ENCODE data around the gene MSL1.

Gene MSL1

DNA sequence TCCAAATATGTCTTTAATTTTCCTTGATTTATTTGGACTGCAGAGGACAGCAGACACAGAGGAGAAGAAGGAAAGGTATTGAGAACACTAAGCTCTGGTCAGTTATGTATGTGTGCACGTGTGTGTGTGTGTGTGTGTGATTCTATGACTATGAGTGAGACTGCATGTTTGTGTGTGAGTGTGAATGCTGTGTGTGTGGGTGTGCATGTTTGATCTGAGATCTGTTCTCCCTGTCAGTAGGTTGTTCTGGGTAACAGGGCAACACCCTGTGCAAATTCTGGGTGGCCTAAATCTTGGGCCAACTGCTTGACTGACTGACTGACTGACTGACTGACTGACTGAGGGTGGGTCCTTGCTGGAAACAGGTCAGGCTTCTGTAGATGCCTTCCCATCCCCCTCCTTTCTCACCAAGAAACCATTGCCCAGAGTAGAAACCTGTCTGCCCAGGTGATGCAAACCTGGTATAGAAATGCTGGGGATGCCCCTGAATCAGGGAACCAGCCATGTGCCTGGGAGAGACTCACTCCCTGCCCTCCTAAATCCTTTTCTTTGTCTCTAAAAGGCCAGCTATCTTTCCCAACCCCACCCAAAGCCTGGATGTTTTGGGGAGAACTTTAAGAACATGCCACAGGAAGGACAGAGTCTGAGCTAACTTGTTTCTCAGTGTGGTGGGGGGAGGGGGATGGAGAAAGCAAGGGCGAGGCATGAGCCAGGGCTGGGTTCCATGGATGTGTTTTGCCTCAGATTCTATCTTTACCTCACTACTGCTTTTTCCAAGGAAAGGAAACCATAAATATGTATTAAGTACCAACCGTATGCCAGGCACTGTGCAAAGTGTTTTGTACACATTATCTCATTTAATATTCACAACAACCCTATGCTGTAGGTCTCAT, 16.9 kb upstream of the MSL1 start:
- DNase-seq (ENCODE audit: low read depth): no peak

DNA sequence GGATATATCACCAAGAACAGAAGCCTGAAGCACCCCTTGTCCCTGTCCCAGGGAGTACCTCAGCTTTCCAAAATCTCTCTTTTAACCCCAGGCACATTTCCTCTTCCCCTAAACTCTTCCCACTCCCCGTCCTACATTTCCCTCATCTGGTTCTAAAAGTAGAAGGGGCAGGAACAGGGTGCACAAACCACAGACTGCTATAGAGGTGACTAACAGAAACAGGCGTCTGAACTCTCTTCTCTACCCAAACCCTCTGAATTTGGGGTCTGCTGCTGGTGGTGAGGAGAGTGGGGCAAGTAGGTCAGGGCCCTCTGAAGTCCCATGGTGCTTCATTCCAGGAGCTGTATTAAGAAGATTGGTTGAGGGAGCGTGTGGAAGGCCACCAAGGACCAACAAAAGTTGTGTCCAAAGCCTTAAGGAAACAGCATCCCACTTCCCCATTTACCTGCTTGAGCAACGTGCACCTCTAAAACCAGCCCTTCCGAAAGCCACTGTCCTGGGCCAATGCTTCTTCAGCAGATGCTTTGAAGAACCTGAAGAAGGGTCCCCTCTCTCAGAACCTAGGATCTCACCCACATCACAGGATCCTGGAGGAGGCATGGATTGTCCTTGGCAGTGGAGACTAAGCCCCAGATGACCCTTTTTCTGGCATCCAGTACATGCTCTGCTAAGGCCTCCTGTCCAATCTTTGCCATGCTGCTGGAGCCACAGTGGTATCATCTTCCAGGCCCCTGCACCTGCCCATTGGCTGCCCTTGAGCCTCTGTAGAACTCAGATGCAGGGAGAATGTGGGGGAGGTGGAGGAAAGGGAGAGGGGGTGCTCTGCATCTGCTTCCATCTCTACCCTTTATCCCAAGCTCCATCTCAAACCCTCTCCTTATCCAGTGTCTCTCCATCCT, 15.7 kb upstream of the MSL1 start:
- DNase-seq (ENCODE audit: low read depth): no peak

DNA sequence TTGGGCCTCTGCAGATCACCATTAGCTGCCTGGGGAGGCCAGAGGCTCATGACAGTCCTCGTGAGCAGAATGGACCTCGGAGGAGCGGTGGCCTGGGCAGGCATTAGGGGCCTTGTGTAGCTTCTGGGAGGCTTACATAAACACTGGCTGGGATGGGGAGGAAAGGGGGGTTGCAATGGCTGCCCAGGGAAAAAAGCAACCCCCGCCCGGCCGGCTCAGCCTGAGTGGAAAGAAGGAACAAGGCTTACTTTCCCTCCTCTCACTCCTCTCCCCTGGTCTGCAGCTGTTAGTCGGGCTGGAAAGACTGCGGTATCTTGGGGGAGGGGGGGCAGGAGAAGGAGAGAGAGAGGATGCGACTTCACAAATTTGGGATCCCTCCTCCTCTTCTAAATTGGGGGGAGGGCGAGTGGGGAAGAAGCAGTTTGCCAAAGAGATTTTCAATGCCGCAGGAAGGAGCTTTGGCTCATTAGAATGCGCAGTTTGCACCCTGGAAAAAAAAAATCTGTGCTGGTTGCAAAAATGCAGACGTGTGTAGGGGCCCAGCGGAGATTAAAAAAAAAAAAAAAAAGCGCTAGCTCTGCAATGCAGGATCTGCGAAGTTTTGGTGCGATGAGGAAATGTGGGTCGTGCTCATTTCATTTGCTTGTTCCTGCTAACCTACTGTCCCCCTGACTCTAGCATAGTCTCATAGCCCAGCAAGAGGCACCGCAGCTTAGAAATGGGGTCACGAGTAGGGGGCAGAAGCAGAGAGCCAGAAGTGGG, 14.8 kb upstream of the MSL1 start:
- DNase-seq (ENCODE audit: low read depth): no peak

DNA sequence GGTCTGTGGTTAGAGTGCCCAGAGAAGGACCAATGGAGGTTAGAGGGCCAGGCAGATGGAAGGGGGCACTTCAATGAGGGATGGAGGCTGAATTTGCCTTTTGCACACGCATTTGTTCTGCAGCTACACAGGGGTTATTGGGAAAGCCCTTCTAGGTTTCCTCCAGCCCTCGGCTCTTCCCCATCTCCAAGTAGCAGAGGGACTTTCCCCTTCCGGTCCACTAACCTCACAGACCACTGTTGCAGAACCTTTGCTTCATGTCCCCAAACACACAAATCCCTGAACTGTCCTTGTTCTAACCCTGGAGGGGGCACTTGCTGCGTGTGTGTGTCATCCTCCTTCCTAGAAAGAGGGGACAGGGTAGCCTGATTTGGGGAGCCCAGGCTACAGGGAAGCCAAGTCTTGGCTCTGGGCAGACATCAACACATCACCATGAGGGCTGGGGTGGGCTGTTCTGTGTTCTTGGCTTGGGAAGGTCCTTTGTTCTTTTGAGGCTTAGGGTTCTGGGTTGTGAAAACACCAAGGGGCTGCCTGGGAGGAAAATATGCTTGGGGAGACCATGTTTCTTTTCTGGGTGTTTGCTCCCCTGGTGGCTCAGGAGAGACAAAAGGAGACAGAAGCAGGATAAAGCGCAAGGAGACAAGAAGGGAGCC, 14.1 kb upstream of the MSL1 start:
- DNase-seq (ENCODE audit: low read depth): no peak

GRCh38 chr17:40108970-40109824, 12.6 kb upstream of the MSL1 start:
- no peak for DNase-seq (ENCODE audit: low read depth)

- no peak for DNase-seq (ENCODE audit: low read depth)
Observed at GRCh38 chr17:40110026-40110845, 11.5 kb upstream of the MSL1 start.

GRCh38 chr17:40111221-40112128, 10.3 kb upstream of the MSL1 start:
- DNase-seq (ENCODE audit: low read depth): peak; percentile 48

DNA sequence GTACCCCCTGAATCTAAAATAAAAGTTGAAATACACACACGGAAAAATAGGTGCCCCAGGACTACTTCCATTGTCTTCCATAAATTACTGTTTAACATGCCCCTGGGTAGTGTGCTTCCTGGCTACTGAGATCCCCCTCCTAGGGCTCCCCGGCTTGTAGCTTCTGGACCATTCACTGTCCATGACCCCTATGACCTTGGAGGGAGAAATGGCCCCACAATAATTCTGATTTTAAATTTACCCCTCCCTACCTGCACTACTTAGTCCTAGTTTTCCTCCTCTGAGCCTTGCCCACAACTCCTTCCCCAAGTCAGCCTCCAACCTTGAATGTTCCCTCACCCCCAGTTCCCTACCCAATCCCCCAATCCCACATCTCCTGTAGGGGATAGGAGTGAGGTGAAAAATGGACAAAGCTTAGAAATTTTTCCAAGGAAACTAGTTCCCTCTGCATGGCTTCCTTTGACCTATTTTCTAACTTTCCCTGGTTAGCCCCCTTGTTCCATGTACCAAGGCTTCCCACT, 9.5 kb upstream of the MSL1 start:
- no peak for DNase-seq (ENCODE audit: low read depth)

DNA sequence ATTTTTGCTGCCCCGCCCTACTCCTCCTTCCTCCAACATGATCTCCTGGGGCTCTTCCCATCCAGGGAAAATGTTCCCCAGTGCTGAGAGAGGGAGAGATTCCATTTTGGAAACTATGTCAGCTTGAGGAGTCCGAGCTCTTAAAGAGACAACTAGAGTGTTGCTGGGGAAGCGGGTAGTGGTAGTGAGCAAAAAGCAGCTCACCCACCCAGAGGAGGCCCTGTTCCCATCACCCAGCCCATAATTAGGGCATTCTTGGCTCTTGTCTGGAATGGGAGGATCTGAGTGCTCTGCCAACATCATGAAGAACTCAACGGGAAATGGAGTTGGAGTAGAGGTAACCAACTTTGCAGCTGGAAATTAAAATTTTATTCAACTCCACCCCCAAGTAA, 9.1 kb upstream of the MSL1 start:
- DNase-seq (ENCODE audit: low read depth): no peak

- peak; percentile 89 for DNase-seq (ENCODE audit: low read depth)
Observed at GRCh38 chr17:40113110-40113906, 8.5 kb upstream of the MSL1 start.

DNA sequence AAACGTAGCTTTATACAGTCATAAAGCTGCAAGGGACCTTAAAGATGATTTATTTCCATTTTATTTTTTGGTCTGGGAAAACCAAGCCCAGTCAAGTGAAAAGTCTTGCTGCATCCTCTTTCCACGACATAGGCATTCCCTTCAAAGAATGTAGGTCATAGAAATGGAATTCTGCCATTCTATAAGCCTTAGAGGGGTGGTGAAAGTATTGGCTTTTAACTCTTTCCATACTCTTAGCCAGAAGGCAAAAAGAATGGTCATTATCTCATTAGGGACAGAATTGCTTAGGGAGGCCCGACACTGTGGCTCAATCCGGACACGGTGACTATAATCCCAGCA, 7.9 kb upstream of the MSL1 start:
- DNase-seq (ENCODE audit: low read depth): no peak

- DNase-seq (ENCODE audit: low read depth): no peak
Observed at GRCh38 chr17:40115101-40115436, 6.7 kb upstream of the MSL1 start.

- no peak for DNase-seq (ENCODE audit: low read depth)
Observed at GRCh38 chr17:40122136-40122998, 596 bp downstream of the MSL1 start.

DNA sequence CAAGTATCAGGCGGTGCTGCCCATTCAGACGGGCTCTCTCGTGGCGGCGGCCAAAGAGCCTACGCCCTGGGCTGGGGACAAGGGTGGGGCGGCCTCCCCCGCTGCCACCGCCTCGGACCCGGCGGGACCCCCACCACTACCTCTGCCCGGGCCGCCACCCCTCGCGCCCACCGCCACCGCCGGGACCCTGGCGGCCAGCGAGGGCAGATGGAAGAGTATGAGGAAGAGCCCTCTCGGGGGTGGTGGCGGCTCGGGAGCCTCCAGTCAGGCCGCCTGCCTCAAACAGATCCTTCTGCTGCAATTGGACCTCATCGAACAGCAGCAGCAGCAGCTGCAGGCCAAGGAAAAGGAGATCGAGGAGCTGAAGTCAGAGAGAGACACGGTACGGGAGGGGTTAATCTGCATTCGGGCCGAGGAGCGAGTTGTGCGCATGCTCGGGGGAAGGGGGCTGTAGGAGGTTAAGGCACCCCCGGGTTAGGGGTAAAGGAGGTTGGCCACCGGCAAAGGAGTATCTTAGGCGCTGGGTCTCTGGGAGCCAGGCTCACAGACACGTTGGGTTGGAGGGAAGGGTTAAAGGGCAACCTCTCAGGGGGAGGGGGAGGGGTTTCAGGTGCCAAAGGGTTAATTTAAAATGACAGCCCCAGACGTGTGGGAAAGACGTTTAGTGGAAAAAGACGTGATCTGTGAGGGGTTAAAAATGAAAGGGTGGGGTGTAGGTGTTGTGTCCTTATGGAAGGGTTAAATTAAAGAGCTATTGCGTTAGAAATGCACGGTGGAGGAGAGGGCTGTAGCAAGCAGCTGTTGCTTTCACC, 1.4 kb downstream of the MSL1 start:
- DNase-seq (ENCODE audit: low read depth): no peak

- no peak for DNase-seq (ENCODE audit: low read depth)
Observed at GRCh38 chr17:40123811-40124114, 2.0 kb downstream of the MSL1 start.
